Stimulated activated CD4-positive, alpha-beta T cell treated with anti-CD3 and anti-CD28 coated beads, Interleukin-1b, Interleukin-23, amount 100 ng/mL, for 4 hours (primary cell): ENCODE measurements around the gene MEF2B.

ENCODE experiments used
- DNase-seq, 2 donors: peaks; one replicate each; pipeline ENCODE4 v3.0.0-alpha.2; 2020; ENCODE audit warnings: low read depth in 2 of 2

The MEF2B gene

DNA sequence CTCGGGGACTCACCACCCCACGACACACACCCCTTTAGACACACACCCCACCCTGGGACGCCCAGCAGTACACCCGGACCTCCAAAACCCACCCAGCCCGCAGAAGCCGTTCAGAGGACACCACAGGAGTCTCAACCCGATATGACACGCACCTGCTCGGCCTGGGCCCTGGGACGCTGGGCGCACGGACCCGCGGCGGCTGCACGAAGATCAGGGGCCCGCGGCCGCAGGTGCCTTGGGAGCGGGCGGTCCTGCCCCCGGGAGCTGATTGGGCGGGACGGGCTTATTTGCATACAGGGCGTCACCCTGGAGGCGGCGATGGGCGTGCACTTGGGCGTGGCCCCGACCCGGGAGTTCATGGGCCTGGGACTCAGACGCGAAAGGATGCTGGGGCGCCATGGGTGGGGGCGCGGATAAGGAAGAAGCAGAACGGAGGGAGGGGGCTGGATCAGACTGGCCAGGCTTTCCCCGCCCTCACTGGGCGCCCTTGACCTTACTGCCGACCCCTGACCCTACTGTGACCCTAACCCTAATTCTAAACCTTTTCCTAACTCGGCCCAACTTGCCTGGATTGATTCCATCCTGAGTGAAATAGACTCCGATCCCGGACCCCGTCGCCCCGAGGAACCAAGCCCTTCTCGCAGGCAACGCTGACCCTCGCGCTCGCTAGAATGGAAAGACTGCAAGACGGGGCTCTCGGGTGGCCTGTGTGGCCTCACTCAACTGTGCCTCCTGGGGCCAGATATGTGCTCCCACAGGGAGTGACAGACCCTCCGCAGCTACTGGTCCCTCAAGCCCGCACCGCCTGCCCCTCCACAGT, at the start of gene MEF2B:
MEF2B (minus strand) TSS at position 211 of the 820 bp plus-strand sequence. CDS start 19,528 bp downstream, outside the sequence.
- peak; percentile 63 to 73 for DNase-seq

DNA sequence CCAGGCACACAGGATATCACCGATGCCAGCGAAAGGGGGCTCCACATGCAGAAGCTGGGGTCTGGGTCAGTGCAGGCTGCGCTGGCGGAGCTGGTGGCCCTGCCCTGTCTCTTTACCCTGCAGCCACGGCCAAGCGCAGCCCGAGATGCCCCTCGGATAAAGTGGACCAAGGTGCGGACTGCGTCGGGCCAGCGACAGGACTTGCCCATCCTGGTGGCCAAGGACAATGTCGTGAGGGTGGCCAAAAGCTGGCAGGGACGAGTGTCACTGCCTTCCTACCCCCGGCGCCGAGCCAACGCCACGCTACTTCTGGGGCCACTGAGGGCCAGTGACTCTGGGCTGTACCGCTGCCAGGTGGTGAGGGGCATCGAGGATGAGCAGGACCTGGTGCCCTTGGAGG, 48.8 kb upstream of the MEF2B start:
- DNase-seq: no peak

DNA sequence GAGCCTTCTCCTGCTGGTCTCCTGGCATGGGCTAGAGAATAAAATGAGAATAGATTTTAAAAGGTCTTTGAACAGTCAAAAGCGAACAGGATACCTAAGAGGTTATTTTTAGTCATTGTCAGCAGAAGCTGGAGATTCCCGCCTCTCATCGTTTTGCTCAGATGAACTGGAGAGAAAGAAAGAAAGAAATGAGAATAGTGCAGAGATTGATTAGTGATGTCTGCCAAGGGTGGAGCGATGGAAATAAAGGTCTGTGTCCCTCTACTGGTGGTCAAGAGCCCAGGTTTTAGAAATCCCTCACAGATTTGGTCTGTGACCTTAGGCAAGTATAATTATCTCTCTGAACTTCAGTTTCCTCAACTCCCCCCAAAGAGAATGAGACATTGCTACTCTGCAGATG, 47.0 kb upstream of the MEF2B start:
- no peak for DNase-seq

DNA sequence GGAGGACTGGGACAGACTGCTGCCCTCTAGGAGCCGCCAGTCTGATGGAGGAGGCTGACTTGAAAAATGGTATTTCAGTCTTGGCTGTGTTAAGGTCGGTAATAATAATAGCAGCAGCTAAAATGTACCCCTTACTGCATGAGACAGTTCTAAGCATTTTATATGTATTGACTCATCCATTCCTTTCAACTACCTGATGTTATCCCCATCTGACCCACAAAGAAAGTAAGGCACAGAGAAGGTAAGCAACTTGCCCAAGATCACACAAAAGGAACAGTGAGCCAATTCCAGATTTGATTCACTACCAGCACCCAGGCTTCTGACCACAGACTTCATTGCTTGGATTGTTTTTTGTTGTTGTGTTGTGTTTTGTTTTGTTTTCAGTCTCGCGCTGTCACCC, 45.7 kb upstream of the MEF2B start:
- no peak for DNase-seq

- DNase-seq: no peak
Observed at GRCh38 chr19:19214892-19215291, 44.8 kb upstream of the MEF2B start.

- no peak for DNase-seq
Observed at GRCh38 chr19:19214159-19214490, 44.1 kb upstream of the MEF2B start.

- DNase-seq: no peak
Observed at GRCh38 chr19:19213426-19214158, 43.5 kb upstream of the MEF2B start.

- no peak for DNase-seq
Observed at GRCh38 chr19:19212916-19213315, 42.9 kb upstream of the MEF2B start.

DNA sequence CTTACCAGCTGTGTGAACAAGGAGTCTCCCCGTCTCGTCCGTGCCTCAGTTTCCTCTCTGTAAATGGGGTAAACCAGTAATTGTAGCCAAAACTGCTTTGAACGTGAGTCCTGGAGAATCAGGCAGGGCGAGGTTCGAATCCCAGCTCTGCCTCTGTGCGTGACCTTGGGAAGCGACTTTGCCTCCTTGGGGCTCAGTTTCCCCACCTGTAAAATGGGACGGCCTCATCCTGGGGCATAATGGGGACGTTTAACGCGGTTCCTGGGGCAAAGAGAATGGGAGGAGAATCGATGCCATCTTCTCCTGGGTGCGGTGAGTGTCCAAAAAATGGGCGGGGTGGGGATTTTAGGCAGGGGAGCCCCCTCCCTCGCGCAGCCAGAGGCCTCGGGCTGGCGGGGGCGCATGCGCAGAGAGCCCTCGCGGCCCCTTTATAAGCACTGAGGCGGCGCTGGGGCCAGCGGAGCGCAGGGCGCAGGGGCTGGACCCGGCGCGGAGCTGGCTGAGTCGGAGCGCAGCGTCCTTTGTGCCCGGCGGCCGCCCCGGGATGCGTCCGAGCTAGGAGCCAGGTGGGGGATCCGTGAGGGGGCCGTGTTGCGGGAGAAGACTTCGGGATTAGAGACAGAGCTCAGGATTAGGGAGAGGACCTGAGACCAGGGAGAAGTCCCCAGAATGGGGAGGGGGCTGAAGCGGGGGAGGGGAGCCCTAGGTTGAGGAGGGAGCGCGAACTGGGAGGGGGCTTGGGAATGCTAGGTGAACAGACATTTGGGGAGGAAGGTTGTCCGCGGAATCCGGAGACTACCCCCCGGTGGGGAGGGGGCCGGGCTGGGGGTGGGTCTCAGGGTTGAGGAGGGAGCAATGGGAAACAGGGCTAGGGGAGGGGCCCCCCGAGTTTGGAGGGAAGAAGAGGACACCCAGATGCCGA, 41.7 kb upstream of the MEF2B start, which contains the start of gene NCAN:
NCAN (plus strand) TSS at position 460 of the 922 bp plus-strand sequence. CDS start 4,996 bp downstream, outside the sequence.
- DNase-seq: no peak

- DNase-seq: no peak
Observed at GRCh38 chr19:19209372-19209771, 39.3 kb upstream of the MEF2B start.

DNA sequence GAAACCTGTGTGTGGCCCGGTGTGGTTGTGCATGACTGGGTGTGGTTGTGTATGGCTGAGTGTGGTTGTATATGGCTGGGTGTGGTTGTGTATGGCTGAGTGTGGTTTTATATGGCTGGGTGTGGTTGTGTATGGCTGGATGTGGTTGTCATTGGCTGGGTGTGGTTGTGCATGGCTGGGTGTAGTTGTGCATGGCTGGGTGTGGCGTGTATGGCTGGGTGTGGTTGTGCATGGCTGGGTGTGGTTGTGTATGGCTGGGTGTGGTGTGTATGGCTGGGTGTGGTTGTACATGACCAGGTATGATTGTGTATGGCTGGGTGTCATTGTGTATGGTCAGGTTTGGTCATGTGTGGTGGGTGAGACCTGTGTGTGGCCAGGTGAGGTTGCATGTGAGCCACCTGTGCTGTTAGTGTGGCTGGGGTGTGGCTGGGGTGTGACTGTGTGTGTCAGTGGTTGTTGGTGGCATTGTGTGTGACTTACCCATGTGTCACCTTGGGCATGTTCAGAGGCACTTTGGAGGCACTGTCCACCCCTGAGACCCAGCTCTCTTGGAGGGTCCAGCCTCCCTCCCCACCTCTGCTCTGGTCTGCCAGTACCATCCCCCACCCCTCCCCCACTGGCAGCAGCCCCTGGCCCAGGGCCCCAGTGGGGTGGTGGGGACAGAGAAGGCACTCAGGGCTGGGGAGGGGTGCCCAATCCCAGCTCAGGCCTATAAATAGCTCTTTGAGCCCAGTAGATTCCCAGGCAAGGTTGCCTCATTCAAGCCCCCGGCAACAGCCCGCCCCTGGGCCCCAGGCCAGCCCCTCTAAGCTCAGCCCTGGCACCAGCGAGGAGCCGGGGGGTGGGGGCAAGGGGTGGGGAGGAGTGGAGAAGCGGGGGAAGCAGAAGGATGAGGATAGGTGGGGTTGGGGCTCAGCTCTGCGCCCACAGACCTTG, 37.8 kb upstream of the MEF2B start:
- DNase-seq: no peak

GRCh38 chr19:19206938-19207337, 36.9 kb upstream of the MEF2B start:
- DNase-seq: no peak

DNA sequence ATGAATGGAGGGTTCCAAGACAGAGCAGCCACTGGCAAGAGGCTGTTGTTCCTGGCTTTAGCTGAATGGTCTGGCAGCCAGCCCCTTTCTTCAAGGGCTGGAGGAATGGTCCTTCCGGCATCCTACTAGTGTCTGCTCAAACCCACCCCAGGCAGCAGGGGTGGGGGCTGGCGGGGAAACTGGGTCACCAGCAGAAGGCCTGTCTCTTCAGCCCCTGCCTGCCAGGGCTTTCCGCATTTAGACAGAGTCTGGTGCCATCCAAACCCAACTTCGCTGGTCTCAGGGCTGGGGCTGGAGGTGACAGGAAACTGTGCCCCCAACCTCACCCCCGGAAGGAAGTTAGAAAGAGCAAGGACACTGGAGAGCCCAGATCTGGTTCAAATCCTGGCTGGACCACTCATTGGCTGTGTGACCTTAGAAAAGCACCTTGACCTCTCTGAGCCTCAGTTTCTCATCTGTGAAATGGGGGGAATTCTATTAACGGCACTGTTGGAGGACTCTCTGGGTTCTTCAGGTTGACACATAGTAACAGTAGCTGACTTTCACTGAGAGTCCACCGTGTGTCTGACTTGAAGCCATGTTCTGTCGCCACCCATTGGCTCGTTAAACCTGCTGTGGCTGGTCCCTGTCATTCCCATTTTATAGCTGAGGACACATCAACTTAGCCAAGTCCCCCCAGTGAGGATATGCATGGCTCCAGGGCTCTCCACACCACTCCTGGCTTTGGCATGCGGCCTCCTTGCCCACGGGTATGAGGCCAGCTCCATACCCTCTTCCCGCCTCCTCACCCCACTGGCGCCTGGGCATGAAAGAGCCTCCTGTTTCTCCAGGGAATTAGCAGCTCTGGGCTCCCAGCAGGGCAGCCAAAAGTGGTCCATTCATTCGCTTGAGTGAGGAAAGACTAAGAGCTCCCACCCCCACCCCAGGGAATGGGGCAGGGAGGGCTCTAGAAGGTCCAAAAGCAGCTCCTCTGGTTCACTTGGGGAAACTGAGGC, 35.6 kb upstream of the MEF2B start:
- DNase-seq: no peak

- no peak for DNase-seq
Observed at GRCh38 chr19:19204181-19204580, 34.1 kb upstream of the MEF2B start.

DNA sequence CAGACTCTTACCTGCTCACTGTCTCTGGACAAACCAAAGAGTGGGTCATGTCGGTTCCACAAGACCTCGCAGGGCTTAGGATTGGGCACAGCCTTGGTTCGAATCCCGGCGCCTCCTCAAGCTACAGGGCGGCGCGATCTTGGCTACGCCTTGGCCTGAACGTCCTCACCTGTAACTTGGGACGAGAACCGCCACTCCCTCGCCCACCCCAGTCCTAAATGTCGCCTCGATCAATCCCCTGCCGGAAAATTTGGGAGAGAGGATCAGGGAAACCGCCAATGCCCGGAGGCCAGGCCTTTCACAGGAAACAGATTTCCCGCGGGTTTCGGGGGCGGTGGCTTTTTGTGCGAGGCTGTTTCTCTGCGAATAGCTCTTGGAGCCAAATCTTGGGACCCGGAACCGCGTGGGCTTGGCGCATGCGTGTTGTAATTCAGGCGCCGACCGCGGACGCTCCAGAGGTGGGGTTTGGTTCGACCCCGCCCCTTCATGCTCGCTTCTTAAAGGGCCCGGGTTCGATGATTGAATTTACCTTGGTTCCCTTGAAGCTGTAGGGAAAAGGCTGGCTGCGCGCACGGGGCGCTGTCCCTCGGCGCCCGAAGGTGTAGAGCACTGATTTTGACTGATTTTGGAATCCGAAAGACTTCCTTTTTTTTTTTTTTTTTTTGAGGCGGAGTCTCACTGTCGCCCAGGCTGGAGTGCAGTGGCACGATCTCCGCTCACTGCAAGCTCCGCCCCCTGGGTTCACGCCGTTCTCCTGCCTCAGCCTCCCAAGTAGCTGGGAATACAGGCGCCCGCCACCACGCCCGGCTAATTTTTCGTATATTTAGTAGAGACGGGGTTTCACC, 33.2 kb upstream of the MEF2B start, which contains the start of gene NR2C2AP:
NR2C2AP (minus strand) TSS at position 403 of the 845 bp plus-strand sequence; CDS start at position 49, 354 bp downstream.
- DNase-seq: peak; percentile 88 to 91

GRCh38 chr19:19202707-19203011, 32.6 kb upstream of the MEF2B start:
- DNase-seq: no peak

DNA sequence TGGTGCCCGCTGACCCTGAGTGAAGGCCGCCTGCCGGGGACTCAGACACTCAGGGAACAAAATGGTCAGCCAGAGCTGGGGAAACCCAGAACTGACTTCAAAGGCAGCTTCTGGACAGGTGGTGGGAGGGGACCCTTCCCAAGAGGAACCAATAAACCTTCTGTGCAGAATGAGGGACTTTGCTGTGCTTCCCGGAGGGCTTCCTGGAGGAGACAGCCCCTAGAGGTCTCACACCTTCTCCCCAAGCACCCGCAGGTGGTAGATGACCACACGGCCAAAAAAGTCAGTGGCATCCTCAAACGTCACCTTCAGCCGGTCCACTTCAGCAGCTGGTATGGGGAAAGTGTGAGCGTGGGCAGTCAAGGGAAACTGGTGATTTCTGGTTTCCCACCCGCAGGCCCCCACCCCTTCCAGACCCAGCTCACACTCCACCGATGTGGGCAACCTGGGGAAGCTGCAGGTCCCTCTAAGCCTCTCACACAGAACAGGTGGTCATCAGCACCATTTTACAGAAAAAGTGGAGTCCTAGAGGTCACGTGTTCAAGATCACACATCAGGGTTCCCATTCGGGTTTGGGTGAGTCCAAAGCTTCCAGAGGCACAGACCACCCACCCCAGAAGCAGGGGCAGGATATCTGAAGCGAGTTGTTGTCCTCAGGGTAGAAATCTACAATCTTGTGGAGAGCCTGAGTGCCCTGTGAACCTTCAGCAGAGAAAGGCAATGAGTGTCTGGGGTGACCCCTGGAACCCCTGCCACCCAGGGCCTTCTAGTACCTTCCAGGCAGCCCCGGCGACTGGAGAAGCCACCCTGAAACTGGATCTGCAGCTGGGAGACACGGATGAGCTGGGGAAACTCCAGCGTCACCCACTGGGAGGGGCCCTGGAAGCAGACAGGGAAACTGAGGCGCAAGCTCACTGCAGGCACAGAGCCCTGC, 31.9 kb upstream of the MEF2B start:
- no peak for DNase-seq

GRCh38 chr19:19193926-19194325, 23.9 kb upstream of the MEF2B start:
- DNase-seq: no peak
